Thoracic aorta (tissue), 2 donors: ENCODE measurements around the gene DHRS7. TPM values are rescaled to one million over a fixed set of nuclear protein-coding genes. Genes with fewer than 3 reads are reported as not detected.

Experiments used
- ATAC-seq: fragments of 150-250 bp; one replicate; pipeline ENCODE4 v1.8.0; 2017; ENCODE audit warnings: low read depth; ENCODE audit not compliant: insufficient number of reproducible peaks, low FRiP score
- DNase-seq: peaks from one replicate; pipeline ENCODE4 v3.0.0-alpha.2; 2020; ENCODE audit warnings: low spot score
- H3K27ac ChIP-seq, 2 donors: fragments of 200-600 bp; sonication (generic); 1 replicate in 1 of 2; 2 replicates in 1 of 2; pipeline ENCODE4 v1.5.1; 2016; ENCODE audit warnings: mild to moderate bottlenecking in 2 of 2, moderate library complexity in 2 of 2
- H3K27me3 ChIP-seq: fragments of 200-600 bp; sonication (generic); replicated peaks from 2 replicates; pipeline ENCODE4 v1.6.0; 2016; ENCODE audit warnings: mild to moderate bottlenecking; ENCODE audit not compliant: insufficient read depth
- H3K36me3 ChIP-seq: fragments of 200-600 bp; sonication (generic); one replicate; pipeline ENCODE4 v1.5.1; 2016
- H3K4me1 ChIP-seq, 2 donors: fragments of 200-600 bp; sonication (generic); 1 replicate in 1 of 2; 2 replicates in 1 of 2; pipeline versions ENCODE4 v1.5.1 to v1.6.0; 2016; ENCODE audit warnings: low read depth in 2 of 2, mild to moderate bottlenecking in 1 of 2; ENCODE audit not compliant: control insufficient read depth in 1 of 2
- H3K4me3 ChIP-seq: fragments of 200-600 bp; sonication (generic); 2 replicates; pipeline ENCODE4 v1.5.1; 2016; ENCODE audit warnings: mild to moderate bottlenecking
- H3K9me3 ChIP-seq: fragments of 200-600 bp; sonication (generic); 2 replicates; pipeline ENCODE4 v1.5.1; 2016
- CTCF ChIP-seq: fragments of 200-600 bp; sonication (generic); IDR thresholded peaks from one replicate; pipeline ENCODE4 v1.5.1; 2019; ENCODE audit warnings: antibody characterized with exemption
- total RNA-seq, 2 donors: library from RNA; depleted of rRNA; stranded (reverse); fragments of >200 nt; gene quantifications; one replicate each; pipeline versions ENCODE4 v1.1.0 to v1.2.3, GENCODE V29; 2016

DHRS7 gene
- 100 to 1,000 TPM in 1 of 2 donors, 10 to 100 TPM in 1; 74.2 to 117 TPM for total RNA-seq

GRCh38 chr14:60164712-60165546, at the start of gene DHRS7:
Gene DHRS7, minus strand, starts transcription at chr14:60165398. Its CDS starts 89 bp downstream, at chr14:60165309.
- ATAC-seq: peak; percentile 81
- peak; percentile 25 for DNase-seq
- no peaks in the 10 kb centered on the region for H3K9me3 ChIP-seq
- peaks cover 24 to 43% of the 10 kb centered on the region in 2 donors for H3K4me1 ChIP-seq
- TF ChIP-seq CTCF: peak; percentile 64
- no peaks in the 10 kb centered on the region for H3K36me3 ChIP-seq
- H3K4me3 ChIP-seq: peak within 1 kb of the TSS; percentile 96
- peak within 1 kb of the TSS; percentile 80 to 95 for H3K27ac ChIP-seq
- no peaks in the 10 kb centered on the region for H3K27me3 ChIP-seq

- Histone ChIP-seq H3K27ac (no peak overlapping the region), H3K4me1 (peaks cover 3 to 14% of the 10 kb centered on the region in 2 donors), H3K36me3 (no peaks in the 10 kb centered on the region), H3K4me3 (no peak overlapping the region), H3K9me3 (no peaks in the 10 kb centered on the region), H3K27me3 (no peaks in the 10 kb centered on the region)
- ATAC-seq (no peak), DNase-seq (no peak)
- no peak for TF ChIP-seq CTCF
Observed at GRCh38 chr14:60214415-60215126, 49.4 kb upstream of the DHRS7 start.

GRCh38 chr14:60214003-60214402, 48.8 kb upstream of the DHRS7 start:
- H3K36me3 ChIP-seq: no peaks in the 10 kb centered on the region

GRCh38 chr14:60212503-60213371, 47.5 kb upstream of the DHRS7 start:
- no peak for ATAC-seq
- no peak overlapping the region for H3K4me3 ChIP-seq
- no peaks in the 10 kb centered on the region for H3K27me3 ChIP-seq
- peaks cover 3 to 13% of the 10 kb centered on the region in 2 donors for H3K4me1 ChIP-seq
- H3K27ac ChIP-seq: no peak overlapping the region
- DNase-seq: no peak
- no peak for TF ChIP-seq CTCF
- H3K36me3 ChIP-seq: no peaks in the 10 kb centered on the region
- no peaks in the 10 kb centered on the region for H3K9me3 ChIP-seq

More at GRCh38 chr14:60214003-60214402, 48.8 kb upstream of the DHRS7 start:
- DNase-seq: no peak
- no peak for TF ChIP-seq CTCF
- Histone ChIP-seq H3K4me3 (no peak overlapping the region), H3K27ac (no peak overlapping the region), H3K4me1 (peaks cover 3 to 14% of the 10 kb centered on the region in 2 donors), H3K27me3 (no peaks in the 10 kb centered on the region), H3K9me3 (no peaks in the 10 kb centered on the region)
- ATAC-seq: no peak
